Measurements from ENCODE around the gene ZNF785.

ZNF785 gene

DNA sequence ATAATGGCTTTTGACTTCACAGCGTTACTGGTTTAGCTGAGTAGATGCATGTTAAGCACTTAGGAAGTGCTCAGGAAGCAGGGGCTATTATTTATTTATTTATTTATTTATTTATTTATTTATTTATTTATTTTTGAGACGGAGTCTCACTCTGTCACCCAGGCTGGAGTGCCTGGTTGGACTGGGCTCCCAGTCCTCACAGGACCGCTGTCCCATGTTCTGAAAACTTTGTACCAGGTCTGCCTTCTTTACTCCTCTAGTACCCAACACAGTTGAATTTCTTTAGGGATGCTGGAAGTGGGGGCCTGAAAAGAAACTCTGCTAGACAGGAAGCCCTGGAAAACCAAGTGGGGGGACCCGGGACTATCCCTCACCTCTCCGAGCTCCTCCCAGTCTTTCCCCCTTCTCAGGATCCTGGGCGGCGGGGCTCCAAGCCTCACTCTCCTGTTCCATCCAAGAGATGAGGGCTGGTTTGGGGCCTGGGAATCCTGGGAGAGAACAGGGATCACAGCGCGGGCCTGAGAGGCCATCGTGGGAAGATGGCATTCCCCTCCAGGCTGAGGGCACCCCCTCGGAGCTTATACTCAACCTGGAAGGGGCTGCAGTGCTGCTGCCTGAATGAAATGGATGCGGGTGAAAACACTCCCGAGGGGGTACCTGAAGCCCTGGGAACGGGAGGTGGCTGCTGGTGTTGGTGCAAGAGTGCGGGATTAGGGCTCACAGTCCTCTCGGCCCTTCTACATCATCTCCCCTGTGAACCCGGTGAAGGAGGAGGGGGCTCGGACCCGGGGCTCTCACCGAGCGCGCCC, 14.7 kb downstream of the ZNF785 start:
- H3K9ac ChIP-seq (ENCODE audit: insufficient read length): no peak overlapping the region
- no peaks in the 10 kb centered on the region for H3K36me3 ChIP-seq (ENCODE audit: insufficient read depth, low read length)
- H3K27ac ChIP-seq: no peak overlapping the region
- no peak for DNase-seq (ENCODE audit: low read depth, low spot score)
- no peak overlapping the region for H3K4me3 ChIP-seq
- TF ChIP-seq FOXP2 (optimal IDR thresholded peaks at IDR 0.05; ENCODE audit: control extremely low read depth, extremely low read length, insufficient read depth) (no peak), EZH2 (IDR thresholded peaks at IDR 0.05) (no peak), POLR2AphosphoS5 (IDR thresholded peaks at IDR 0.05; ENCODE audit: borderline replicate concordance, low read depth, low read length) (no peak)
- no peaks in the 10 kb centered on the region for H3K9me3 ChIP-seq (ENCODE audit: low read depth, low read length)

DNA sequence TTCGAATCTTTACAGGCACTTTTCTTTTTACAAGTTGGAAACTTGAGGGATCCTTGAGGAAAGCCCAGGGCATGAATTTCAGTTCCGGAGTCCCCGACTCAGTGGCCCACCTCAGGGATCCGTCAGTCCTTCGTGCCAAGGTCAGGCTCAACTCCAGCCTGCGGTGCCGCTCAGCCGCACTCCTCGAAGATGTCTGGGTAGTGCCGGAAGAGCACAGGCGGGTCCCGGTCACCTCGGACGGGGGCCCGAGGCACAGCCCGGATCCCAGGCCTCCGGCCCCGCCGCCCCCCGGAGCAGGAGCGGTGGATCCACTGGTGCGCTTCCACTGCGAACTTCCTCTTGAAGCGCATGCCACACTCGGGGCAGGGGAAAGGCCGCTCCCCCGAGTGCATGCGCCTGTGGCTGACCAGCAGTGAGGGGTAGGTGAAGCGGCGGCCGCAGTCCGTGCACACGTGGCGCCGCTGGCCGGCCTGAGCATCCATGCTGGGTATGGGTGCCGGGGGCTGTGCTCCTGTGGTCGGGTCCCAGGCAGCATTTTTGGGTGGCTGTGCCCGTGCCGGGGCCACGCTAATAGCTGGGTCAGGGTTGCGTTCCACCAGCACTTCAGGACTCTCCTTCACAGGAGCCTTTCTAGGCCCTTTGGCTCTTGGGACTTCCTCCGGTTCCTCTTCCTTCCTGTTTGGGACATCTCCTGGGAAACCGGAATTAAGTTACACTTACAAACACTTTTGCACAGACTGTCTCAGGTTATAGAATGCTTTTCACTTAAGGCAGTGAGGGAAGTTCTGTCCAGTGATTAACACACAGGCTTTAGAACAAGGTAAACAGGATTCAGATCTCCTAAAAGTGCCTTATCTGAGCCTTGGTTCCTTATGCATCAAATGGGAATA, 15.5 kb downstream of the ZNF785 start:
- no peak for TF ChIP-seq EZH2 (IDR thresholded peaks at IDR 0.05)
- no peak for TF ChIP-seq FOXP2 (optimal IDR thresholded peaks at IDR 0.05; ENCODE audit: control extremely low read depth, extremely low read length, insufficient read depth)
- TF ChIP-seq POLR2AphosphoS5 (IDR thresholded peaks at IDR 0.05; ENCODE audit: borderline replicate concordance, low read depth, low read length): no peak
- H3K9me3 ChIP-seq (ENCODE audit: low read depth, low read length): no peaks in the 10 kb centered on the region
- no peak for DNase-seq (ENCODE audit: low read depth, low spot score)
- no peak overlapping the region for H3K4me3 ChIP-seq
- H3K9ac ChIP-seq (ENCODE audit: insufficient read length): no peak overlapping the region
- no peaks in the 10 kb centered on the region for H3K36me3 ChIP-seq (ENCODE audit: insufficient read depth, low read length)
- no peak overlapping the region for H3K27ac ChIP-seq

DNA sequence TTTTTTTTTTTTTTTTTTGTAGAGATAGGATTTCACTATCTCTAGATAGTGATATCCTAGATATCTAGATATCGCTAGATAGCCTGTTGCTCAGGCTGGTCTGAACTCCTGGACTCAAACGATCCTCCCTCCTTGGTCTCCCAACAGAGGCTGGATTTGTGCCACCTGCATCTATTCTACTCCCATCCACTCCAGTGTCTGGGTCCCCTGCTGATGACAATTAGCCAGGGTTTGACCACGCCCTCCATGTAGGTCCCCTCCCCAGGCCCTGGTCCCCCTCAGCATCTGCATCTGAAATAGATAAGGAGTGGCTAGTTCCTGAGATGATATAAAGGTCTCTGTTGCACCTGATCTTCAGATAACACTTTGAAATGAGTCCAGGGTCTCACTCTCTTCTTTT, 16.2 kb downstream of the ZNF785 start:
- no peak overlapping the region for H3K4me3 ChIP-seq
- TF ChIP-seq POLR2AphosphoS5 (IDR thresholded peaks at IDR 0.05; ENCODE audit: borderline replicate concordance, low read depth, low read length): no peak
- no peak for TF ChIP-seq FOXP2 (optimal IDR thresholded peaks at IDR 0.05; ENCODE audit: control extremely low read depth, extremely low read length, insufficient read depth)
- no peak for TF ChIP-seq EZH2 (IDR thresholded peaks at IDR 0.05)
- H3K9ac ChIP-seq (ENCODE audit: insufficient read length): no peak overlapping the region
- no peak for DNase-seq (ENCODE audit: low read depth, low spot score)
- H3K27ac ChIP-seq: no peak overlapping the region
- no peaks in the 10 kb centered on the region for H3K9me3 ChIP-seq (ENCODE audit: low read depth, low read length)
- H3K36me3 ChIP-seq (ENCODE audit: insufficient read depth, low read length): no peaks in the 10 kb centered on the region

DNA sequence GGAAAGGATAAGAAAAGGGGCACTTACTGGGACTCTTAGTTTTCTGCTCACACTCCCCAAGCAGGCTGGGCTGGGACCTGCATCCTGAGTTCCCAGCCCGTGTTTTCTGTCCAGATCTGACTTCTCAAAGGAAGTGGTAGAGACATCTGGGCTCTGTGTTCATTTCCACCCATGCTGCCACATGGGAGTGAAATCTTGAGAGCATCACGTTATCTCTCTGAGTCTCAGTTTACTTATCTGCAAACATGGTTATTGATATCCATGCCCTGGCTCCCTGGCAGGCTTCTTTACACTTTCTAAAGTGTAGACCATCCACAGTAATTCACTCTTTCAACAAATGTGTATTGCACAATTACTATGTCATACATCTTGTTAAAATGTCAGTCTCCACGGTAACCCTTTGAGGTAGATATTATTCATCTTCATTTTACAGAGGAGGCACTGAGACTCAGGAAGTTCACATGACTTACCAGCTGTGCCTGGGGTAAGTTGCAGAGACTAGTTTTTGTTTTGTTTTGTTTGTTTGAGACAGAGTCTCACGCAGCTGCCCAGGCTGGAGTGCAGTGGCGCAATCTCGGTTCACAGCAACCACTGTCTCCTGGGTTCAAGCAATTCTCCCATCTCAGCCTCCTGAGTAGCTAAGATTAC, 17.4 kb downstream of the ZNF785 start:
- Histone ChIP-seq H3K4me3 (peak overlapping the region; percentile 17; the same call in 1 of the 2 replicates), H3K9ac (ENCODE audit: insufficient read length) (no peak overlapping the region)

DNA sequence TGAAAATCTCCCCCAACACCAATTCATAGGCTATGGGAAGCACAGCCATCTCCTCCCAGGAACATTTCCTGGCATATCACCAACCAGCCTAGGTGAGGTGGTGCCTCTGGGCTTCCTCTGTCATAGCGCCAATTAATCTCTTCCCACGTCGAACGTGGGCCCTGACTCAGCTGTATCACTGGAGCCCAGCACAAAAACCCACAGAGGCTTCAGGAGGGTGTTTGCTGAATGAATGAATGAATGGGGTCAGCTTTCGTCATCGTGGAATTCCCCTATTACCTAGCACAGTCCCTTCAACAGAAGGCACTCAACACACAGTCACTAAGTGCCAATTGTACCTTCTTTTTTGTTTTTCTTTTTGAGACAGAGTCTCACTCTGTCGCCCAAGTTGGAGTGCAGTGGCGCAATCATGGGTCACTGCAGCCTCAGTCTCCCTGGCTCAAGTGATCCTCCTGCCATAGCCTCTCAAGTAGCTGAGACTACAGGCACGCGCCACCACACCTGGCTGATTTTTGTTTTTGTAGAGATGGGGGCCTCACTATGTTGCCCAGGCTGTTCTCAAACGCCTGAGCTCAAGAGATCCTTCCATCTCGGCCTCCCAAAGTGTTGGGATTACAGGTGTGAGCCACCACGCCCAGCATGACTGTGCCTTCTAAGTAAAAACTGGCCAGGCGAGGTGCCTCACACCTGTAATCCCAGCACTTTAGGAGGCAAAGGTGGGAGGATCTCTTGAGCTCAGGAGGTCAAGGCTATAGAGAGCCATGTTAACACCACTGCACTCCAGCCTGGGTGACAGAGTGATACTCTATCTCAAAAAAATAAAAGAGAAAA, 18.1 kb downstream of the ZNF785 start:
- TF ChIP-seq FOXP2 (optimal IDR thresholded peaks at IDR 0.05; ENCODE audit: control extremely low read depth, extremely low read length, insufficient read depth): no peak
- no peak for TF ChIP-seq POLR2AphosphoS5 (IDR thresholded peaks at IDR 0.05; ENCODE audit: borderline replicate concordance, low read depth, low read length)
- no peak for TF ChIP-seq EZH2 (IDR thresholded peaks at IDR 0.05)
- H3K9me3 ChIP-seq (ENCODE audit: low read depth, low read length): no peaks in the 10 kb centered on the region
- 0 out of 2 replicates have a peak overlapping the region, but pooled peaks have one; percentile 17 for H3K4me3 ChIP-seq
- H3K36me3 ChIP-seq (ENCODE audit: insufficient read depth, low read length): no peaks in the 10 kb centered on the region
- no peak overlapping the region for H3K27ac ChIP-seq
- no peak overlapping the region for H3K9ac ChIP-seq (ENCODE audit: insufficient read length)
- no peak for DNase-seq (ENCODE audit: low read depth, low spot score)

More for the DNA sequence above, 17.4 kb downstream of the ZNF785 start:
- Histone ChIP-seq H3K9me3 (ENCODE audit: low read depth, low read length) (no peaks in the 10 kb centered on the region), H3K27ac (peak overlapping the region; percentile 46; the same call in 1 of the 2 replicates), H3K36me3 (ENCODE audit: insufficient read depth, low read length) (no peaks in the 10 kb centered on the region)
- TF ChIP-seq EZH2 (IDR thresholded peaks at IDR 0.05): no peak
- no peak for TF ChIP-seq FOXP2 (optimal IDR thresholded peaks at IDR 0.05; ENCODE audit: control extremely low read depth, extremely low read length, insufficient read depth)
- no peak for TF ChIP-seq POLR2AphosphoS5 (IDR thresholded peaks at IDR 0.05; ENCODE audit: borderline replicate concordance, low read depth, low read length)
- peak; percentile 69 for DNase-seq (ENCODE audit: low read depth, low spot score)

DNA sequence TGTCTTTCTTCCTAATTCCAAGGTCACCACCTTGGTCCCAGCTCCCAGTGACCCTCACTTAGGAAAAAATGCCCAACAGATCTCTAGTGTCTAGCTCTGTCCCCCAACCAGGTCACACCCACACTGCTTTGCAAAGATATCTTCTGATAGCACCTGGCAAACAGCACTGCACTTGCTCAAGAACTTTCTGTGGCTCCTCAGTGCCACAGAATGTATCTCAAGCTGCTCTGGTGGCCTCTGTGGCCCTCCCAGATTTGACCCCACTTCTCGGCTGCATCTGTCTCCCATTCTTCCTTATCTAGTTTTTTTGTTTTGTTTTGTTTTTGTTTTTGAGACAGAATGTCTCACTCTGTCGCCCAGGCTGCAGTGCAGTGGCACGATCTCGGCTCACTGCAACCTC, 19.0 kb downstream of the ZNF785 start:
- Histone ChIP-seq H3K9ac (ENCODE audit: insufficient read length) (no peak overlapping the region), H3K4me3 (no peak overlapping the region), H3K36me3 (ENCODE audit: insufficient read depth, low read length) (no peaks in the 10 kb centered on the region), H3K27ac (no peak overlapping the region), H3K9me3 (ENCODE audit: low read depth, low read length) (no peaks in the 10 kb centered on the region)
- no peak for DNase-seq (ENCODE audit: low read depth, low spot score)
- TF ChIP-seq POLR2AphosphoS5 (IDR thresholded peaks at IDR 0.05; ENCODE audit: borderline replicate concordance, low read depth, low read length) (no peak), FOXP2 (optimal IDR thresholded peaks at IDR 0.05; ENCODE audit: control extremely low read depth, extremely low read length, insufficient read depth) (no peak), EZH2 (IDR thresholded peaks at IDR 0.05) (no peak)

DNA sequence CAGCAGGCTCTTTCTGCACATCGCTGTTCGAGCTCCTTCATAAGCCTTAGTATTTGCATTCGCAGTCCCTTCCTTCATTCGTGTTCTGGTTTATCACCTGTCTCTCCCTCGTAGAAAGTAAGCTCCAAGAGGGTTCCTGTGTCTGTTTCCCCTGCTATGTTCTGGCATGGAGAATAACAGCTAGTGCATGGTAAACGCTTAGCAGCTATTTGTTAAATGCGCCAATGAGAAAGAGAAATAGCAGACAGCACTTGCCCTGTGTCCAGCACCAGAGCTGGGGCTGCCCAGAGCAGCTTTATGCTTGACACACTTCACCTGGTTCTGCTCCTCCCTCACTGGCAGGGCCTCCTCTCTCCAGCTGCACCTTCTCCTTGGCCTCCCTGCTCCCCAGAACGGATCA, 19.5 kb downstream of the ZNF785 start:
- Histone ChIP-seq H3K4me3 (no peak overlapping the region), H3K9ac (ENCODE audit: insufficient read length) (no peak overlapping the region), H3K9me3 (ENCODE audit: low read depth, low read length) (no peaks in the 10 kb centered on the region), H3K27ac (no peak overlapping the region), H3K36me3 (ENCODE audit: insufficient read depth, low read length) (no peaks in the 10 kb centered on the region)
- no peak for DNase-seq (ENCODE audit: low read depth, low spot score)
- no peak for TF ChIP-seq FOXP2 (optimal IDR thresholded peaks at IDR 0.05; ENCODE audit: control extremely low read depth, extremely low read length, insufficient read depth)

All from SK-N-MC (cell line).